Sigmoid colon (tissue), 7 donors: ENCODE measurements around the gene COX10. TPM values are rescaled to one million over a fixed set of nuclear protein-coding genes. Genes with fewer than 3 reads are reported as not detected.

Experiments used
- DNase-seq: peaks from one replicate; pipeline ENCODE4 v3.0.0-alpha.2; 2019
- H3K27ac ChIP-seq, 4 donors: fragments of 200-600 bp; sonication (generic); one replicate each; pipeline ENCODE4 v1.5.1; 2016 to 2019; ENCODE audit warnings: mild to moderate bottlenecking in 1 of 4
- H3K27me3 ChIP-seq, 3 donors: fragments of 200-600 bp; sonication (generic); one replicate each; pipeline ENCODE4 v1.5.1; 2019; ENCODE audit warnings: mild to moderate bottlenecking in 1 of 3
- H3K36me3 ChIP-seq, 4 donors: fragments of 200-600 bp; sonication (generic); one replicate each; pipeline ENCODE4 v1.5.1; 2016 to 2019
- H3K4me1 ChIP-seq, 4 donors: fragments of 200-600 bp; sonication (generic); one replicate each; pipeline ENCODE4 v1.5.1; 2017 to 2019
- H3K4me3 ChIP-seq, 4 donors: fragments of 200-600 bp; sonication (generic); one replicate each; pipeline ENCODE4 v1.5.1; 2017 to 2019; ENCODE audit warnings: mild to moderate bottlenecking in 2 of 4, moderate library complexity in 1 of 4
- H3K9me3 ChIP-seq, 4 donors: fragments of 200-600 bp in 3 of 4; sonication (generic) in 3 of 4; one replicate each; pipeline versions ENCODE4 v1.5.1 to v1.6.1; 2013 to 2019
- CTCF ChIP-seq, 4 experiments: fragments of 450-650 bp in 3 of 4; fragments of 200-600 bp in 1 of 4; IDR thresholded peaks; one replicate each; pipeline ENCODE4 v1.5.1; 2016 to 2019; ENCODE audit warnings: antibody characterized with exemption in 4 of 4, mild to moderate bottlenecking in 3 of 4, moderate library complexity in 2 of 4
- EP300 ChIP-seq, 4 donors: sonication (generic); formaldehyde crosslinking; IDR thresholded peaks; one replicate each; pipeline ENCODE4 v1.6.1; 2017; ENCODE audit warnings: antibody characterized with exemption in 4 of 4
- POLR2A ChIP-seq, 2 donors: fragments of 450-650 bp; IDR thresholded peaks; one replicate each; pipeline ENCODE4 v1.6.1; 2016; ENCODE audit warnings: antibody characterized with exemption in 2 of 2, mild to moderate bottlenecking in 2 of 2, moderate library complexity in 2 of 2
- POLR2AphosphoS5 ChIP-seq, 4 donors: sonication (generic); formaldehyde crosslinking; IDR thresholded peaks; one replicate each; pipeline ENCODE4 v1.6.1; 2017; ENCODE audit warnings: antibody characterized with exemption in 4 of 4
- WGBS, 2 donors: extraction: QIAGEN DNeasy Blood & Tissue Kit; methylation state at CpG; one replicate each; pipeline ENCODE4 v1.1.7; 2013; 5-methylcytosine and 5-hydroxymethylcytosine counted together
- intact Hi-C: fragments of 100-400 bp; cut with DNase I; formaldehyde crosslinking; loops from one replicate; pipeline ENCODE4 v1.15.1; 2023
- polyA plus RNA-seq, 3 donors: library from polyadenylated mRNA; stranded (reverse); fragments of 200-250 nt; gene quantifications; one replicate each; pipeline ENCODE4 v1.2.3, GENCODE V29; 2013
- small RNA-seq, 3 donors: library from RNA; depleted of rRNA; stranded (forward); fragments of <200 nt; gene quantifications; one replicate each; pipeline ENCODE3, GENCODE V24; 2016
- total RNA-seq, 4 donors: library from RNA; depleted of rRNA; stranded (reverse); fragments of >200 nt; gene quantifications; one replicate each; pipeline ENCODE4 v1.1.0, GENCODE V29; 2016
- donor health status: healthy with polysubstance abuse.
- donor health status: Bipolar disorder and iron deficiency.
- donor health status: healthy.

The COX10 gene
- total and polyA plus RNA-seq, 7 donors = 14.4 to 23.9 (median 17.3) TPM

GRCh38 chr17:14245629-14246028 lies 176.3 kb downstream of the COX10 start:
- TF ChIP-seq POLR2AphosphoS5 (IDR thresholded peaks at IDR 0.05) (no peak), POLR2A (IDR thresholded peaks at IDR 0.05) (no peak), CTCF (IDR thresholded peaks at IDR 0.05) (no peak), EP300 (IDR thresholded peaks at IDR 0.05) (no peak)
- H3K36me3 ChIP-seq = no peaks in the 10 kb centered on the region
- H3K4me1 ChIP-seq = no peaks in the 10 kb centered on the region
- H3K4me3 ChIP-seq = no peak overlapping the region
- no peaks in the 10 kb centered on the region for H3K9me3 ChIP-seq
- DNase-seq = no peak
- H3K27ac ChIP-seq = no peak overlapping the region
- intact Hi-C loops = no loop called here
- no peaks in the 10 kb centered on the region for H3K27me3 ChIP-seq
- 95 to 96% methylated on average over 3 of the region's 3 CpGs for WGBS, 2 donors

Small RNA genes lying within 50 kb of the gene (small RNA-seq; reads per million reads assigned to genes)
- gene RF00090 = 0 reads per million in 3 donors

Other genes with a start within 250 kb of the COX10 start
- gene CDRT15, start 167.4 kb downstream of the COX10 start, total RNA-seq = not detected
- gene CDRT15, start 167.4 kb downstream of the COX10 start, polyA plus RNA-seq = not detected
- 1 to 10 TPM in 3 of 4 donors, under 1 TPM in 1; 0.66 to 1.8 (median 1.1) TPM for gene HS3ST3B1, start 231.6 kb downstream of the COX10 start, total RNA-seq
- gene HS3ST3B1, start 231.6 kb downstream of the COX10 start, polyA plus RNA-seq = 1 to 10 TPM in 1 of 3 donors, under 1 TPM in 2; 0.46 to 3.0 (median 0.60) TPM